Activated CD4-positive, alpha-beta T cell treated with anti-CD3 and anti-CD28 coated beads, Interleukin-2, amount 50 U/mL, for 16 hours (primary cell): ENCODE results near the gene GRIN2D.

Source experiments
- DNase-seq: peaks from one replicate; pipeline ENCODE4 v3.0.0-alpha.2; 2020

Gene GRIN2D

DNA sequence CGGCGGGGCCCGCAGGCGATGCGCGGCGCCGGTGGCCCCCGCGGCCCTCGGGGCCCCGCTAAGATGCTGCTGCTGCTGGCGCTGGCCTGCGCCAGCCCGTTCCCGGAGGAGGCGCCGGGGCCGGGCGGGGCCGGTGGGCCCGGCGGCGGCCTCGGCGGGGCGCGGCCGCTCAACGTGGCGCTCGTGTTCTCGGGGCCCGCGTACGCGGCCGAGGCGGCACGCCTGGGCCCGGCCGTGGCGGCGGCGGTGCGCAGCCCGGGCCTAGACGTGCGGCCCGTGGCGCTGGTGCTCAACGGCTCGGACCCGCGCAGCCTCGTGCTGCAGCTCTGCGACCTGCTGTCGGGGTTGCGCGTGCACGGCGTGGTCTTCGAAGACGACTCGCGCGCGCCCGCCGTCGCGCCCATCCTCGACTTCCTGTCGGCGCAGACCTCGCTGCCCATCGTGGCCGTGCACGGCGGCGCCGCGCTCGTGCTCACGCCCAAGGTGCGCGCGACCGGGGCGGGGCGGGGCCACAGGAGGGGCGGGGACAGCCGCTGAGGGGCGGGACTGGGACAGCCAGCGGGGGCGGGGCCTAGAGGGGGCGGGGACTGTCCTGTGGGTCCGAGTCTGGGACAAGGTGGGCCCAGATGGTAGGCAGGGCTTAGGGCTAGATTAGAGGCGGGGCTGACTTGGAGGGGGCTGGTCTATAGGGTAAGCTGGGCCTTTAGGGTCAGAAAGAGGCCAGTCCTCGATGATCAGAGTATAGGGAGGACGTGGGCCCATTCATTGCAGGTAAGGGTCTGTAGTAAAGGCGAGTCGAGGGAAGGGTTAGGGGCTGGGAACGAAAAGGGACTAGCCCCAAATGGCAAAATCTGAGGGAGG lies 5.1 kb downstream of the GRIN2D start:
- peak; percentile 89 for DNase-seq

DNA sequence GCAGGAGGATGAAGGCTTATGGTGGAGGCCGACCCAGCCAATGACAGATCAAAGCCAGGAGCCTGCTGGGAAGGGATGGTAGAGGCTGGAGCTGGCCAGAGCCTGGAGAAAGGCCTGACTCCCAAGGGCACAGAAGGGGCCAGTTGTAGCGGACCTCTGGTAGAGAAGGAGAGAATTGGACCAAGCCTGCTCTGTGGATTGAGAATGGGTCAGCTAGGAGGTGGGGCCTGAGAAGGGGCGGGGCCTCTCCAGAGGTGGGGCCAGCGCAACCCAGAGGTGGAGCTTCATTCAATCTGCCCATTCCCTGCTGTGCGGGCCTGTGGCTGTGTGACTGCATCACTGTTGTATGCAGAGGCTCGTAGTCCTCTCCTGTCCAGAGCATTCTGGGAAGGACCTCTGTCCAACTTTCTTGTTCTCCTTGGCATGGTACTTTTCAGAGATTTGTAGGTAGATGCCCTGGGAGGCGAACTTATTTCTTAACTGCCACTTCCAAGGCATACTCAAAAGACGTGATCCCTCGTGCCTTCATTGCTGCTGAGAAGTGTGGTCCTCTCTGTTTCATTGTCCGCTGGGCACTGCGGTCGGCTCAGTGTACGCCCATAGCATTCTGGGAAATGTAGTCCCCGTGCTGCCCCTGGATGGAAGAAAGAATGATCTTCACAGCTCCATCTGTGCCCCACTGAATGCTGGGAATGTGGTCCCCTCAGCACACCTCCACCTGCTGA lies 6.7 kb downstream of the GRIN2D start:
- no peak for DNase-seq

DNA sequence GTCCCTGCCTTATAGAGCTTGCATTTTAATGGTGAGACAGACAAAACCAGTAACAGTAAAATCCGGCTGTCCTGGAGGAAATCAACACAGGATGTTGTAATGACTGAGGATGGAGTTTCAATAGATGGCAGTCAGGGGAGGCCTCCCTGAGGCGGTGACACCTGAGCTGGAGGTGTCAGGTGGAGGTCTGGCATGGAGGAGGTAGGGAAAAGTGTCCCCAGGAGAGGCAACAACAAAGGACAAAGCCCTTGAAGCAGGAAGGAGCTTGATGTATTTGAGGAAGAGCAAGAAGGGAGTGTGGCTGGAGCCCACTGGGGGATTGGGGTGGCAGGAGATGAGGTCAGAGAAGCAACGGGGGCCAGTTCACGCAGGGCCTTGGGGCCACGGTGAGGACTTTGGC lies 7.8 kb downstream of the GRIN2D start:
- no peak for DNase-seq

DNA sequence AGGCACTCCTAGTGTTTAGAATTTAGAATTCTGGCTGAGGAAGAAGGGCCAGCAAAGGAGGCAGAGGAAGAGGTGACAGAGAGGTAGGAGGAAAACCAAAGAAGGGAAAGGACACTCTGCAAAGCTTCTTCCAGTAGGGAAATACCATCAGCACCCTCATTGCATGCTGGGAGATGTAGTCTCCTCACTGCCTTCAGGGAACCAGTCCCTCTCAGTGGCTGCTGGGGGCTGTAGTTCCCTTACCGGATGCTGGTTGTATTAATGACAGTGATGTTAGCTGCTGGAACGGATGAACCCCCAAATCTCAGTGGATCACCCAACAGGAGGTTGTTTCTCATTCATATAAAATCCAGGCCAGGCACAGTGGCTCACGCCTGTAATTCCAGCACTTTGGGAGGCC lies 10.1 kb downstream of the GRIN2D start:
- peak; percentile 67 for DNase-seq

DNA sequence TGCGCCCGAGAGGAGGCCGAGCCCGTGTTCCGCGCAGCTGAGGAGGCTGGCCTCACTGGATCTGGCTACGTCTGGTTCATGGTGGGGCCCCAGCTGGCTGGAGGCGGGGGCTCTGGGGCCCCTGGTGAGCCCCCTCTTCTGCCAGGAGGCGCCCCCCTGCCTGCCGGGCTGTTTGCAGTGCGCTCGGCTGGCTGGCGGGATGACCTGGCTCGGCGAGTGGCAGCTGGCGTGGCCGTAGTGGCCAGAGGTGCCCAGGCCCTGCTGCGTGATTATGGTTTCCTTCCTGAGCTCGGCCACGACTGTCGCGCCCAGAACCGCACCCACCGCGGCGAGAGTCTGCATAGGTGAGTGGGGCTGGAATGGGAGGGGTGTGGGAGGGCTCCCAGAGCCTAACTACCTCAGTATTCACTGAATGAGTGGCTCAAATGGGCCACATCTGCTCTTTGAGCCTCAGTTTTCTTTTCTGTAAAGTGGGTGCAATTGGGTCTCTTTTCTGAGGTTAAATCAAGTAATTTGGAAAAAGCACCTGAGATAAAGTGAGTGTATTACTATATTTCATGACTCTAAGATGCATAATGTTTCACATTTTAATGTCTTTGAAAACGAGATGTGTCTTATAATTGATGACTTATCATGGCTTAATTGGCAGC lies 11.7 kb downstream of the GRIN2D start:
- no peak for DNase-seq

DNA sequence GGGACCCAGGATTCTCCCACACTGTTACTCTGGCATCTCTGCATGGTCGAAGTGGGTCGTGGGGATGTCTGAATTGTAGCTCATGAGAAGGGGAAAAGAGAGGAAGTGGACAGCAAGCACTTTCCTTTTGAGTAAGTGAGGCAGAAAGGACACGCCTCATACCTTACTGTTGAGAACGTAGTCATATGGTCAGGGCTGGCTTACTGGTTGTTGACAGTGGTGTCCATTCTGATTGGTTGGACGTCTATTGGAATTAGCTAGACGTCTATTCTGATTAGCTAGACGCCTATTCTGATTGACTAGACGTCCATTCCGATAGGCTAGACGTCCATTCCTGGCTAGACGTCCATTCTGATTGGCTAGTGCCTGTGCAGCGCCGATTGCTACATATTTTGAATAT lies 12.4 kb downstream of the GRIN2D start:
- no peak for DNase-seq

DNA sequence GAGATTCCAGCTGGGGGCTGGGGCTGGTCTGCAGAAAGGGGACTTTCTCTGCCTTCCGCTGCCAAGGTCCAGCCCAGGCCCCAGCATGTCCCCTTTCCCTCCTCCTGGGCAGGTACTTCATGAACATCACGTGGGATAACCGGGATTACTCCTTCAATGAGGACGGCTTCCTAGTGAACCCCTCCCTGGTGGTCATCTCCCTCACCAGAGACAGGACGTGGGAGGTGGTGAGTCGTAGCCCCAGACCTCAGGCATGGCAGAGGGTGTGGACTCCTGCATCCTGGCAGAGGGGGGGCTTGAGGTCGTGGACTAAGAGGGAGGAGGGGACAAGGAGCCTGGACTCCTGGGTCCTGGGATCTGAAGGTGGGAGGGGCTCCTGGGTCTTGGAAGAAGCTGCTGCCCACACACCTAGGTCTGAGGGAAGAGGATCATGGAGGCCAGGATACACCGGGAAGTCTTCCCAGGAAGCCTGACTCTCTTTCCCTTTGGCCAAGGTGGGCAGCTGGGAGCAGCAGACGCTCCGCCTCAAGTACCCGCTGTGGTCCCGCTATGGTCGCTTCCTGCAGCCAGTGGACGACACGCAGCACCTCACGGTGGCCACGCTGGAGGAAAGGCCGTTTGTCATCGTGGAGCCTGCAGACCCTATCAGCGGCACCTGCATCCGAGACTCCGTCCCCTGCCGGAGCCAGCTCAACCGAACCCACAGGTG lies 20.6 kb downstream of the GRIN2D start:
- no peak for DNase-seq

DNA sequence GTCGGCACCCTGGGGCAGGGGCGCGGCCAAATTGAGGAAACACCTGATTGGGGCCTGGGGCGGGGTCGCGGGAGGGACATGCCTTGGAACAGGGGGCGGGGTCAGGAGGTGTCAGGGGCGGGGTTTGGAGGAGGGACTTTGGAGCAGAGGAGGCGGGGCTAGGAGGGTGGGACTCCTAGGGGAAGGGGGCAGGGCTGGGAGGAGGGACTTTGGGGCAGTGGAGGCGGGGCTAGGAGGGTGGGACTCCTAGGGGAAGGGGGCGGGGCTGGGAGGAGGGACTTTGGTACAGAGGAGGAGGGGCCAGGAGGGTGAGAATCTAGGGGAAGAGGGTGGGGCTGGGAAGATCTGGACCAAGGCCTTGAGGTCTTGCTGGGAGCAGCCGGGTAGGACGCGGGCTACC lies 21.9 kb downstream of the GRIN2D start:
- DNase-seq: peak; percentile 84

GRCh38 chr19:48415806-48416221 lies 22.3 kb downstream of the GRIN2D start:
- no peak for DNase-seq

- no peak for DNase-seq
Observed at GRCh38 chr19:48417421-48417820, 24.0 kb downstream of the GRIN2D start.

GRCh38 chr19:48418317-48419064 lies 25.0 kb downstream of the GRIN2D start:
- peak; percentile 36 for DNase-seq

- peak; percentile 85 for DNase-seq
Observed at GRCh38 chr19:48419158-48419920, 25.9 kb downstream of the GRIN2D start.

DNA sequence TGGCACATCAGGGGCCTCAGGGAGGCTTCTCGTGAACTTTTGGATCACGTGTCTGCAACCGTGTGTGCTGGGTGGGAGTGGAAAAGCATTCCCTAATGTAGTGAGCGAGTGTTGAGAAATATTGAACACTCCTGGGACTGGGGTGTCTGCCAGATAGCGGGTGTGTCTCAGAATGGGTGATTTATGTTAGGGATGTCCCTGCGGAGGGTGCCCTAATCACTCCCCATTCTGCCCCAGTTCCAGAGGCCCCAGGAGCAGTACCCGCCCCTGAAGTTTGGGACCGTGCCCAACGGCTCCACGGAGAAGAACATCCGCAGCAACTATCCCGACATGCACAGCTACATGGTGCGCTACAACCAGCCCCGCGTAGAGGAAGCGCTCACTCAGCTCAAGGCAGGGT lies 28.1 kb downstream of the GRIN2D start:
- DNase-seq: no peak

GRCh38 chr19:48424694-48425219 lies 31.3 kb downstream of the GRIN2D start:
- no peak for DNase-seq

DNA sequence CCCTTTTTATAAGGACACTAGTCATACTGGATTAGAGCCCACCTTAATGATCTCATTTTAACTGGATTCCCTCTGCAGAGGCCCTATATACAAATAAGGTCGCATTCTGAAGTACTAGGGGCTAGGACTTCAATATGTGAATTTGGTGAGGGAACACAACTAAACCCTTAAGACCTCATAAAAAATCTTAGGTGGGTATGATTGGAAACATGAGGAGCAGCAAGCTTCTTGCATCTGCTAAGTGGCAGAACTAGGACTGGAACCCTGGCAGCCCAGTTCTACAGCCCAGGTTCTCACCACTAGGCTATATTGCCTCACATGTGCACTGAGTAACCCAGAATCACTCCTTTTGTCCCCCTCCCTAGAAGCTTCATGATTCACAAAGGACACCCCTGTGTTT lies 35.2 kb downstream of the GRIN2D start:
- DNase-seq: no peak

- DNase-seq: no peak
Observed at GRCh38 chr19:48433337-48433736, 39.9 kb downstream of the GRIN2D start.

DNA sequence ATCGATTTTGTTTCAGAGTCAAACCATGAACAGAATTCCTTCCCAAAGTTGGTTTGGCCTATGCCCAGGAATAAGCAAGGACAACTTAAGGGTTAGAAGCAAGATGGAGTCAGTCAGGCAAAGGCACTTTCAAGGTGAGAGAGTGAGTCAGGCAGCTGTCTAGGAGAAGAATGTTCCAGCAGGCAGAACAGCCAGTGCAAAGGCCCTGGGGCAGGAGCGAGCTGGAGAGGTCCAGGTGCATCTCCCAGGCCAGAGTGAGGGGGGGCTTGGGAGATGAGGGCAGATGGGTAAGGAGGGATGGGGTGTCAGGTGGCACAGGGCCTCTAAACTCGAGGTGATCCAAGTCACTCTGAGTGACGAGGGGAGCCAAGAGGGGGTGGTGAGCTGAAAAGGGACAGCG lies 43.1 kb downstream of the GRIN2D start:
- DNase-seq: no peak

GRCh38 chr19:48441360-48442050 lies 48.0 kb downstream of the GRIN2D start:
- no peak for DNase-seq

GRCh38 chr19:48442116-48443035 lies 48.9 kb downstream of the GRIN2D start:
- no peak for DNase-seq

- DNase-seq: no peak
Observed at GRCh38 chr19:48443256-48443655, 49.8 kb downstream of the GRIN2D start.
